GM12864 (cell line): ENCODE measurements around the gene PDSS1.

Experiments used
- DNase-seq: peaks from one replicate; pipeline ENCODE4 v3.0.0-alpha.2; 2011; ENCODE audit warnings: low read depth
- H3K4me3 ChIP-seq: 2 replicates; pipeline ENCODE4 v1.5.1; 2011; ENCODE audit warnings: mild to moderate bottlenecking, low read depth, low read length, control low read depth
- TF ChIP-seq, protein P1 (sequence below): IDR thresholded peaks from 2 replicates; pipeline ENCODE4 v1.5.1; 2011; ENCODE audit warnings: low read depth, mild to moderate bottlenecking, moderate library complexity, low read length, control low read depth, inconsistent platforms; ENCODE audit errors: missing control alignments

Gene PDSS1

DNA sequence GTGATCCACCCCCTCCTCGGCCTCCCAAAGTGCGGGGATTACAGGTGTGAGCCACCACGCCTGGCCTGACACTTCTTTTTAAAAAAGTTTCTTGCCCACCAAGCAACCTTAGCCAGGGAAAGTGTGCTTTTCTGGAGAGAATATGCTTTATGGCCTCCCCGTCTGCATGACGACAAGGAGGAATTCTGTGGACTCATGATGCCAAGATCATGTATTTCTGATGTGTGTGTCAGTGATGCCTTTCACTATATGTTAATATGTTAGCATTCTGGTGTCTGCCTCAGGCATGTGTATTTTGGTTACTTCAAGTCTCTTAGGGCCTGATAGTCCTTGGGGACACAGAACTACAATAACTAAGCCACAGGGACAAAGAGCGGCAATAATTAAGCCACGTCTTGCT is 2.1 kb downstream of the PDSS1 start:
- TF ChIP-seq, protein P1, sequence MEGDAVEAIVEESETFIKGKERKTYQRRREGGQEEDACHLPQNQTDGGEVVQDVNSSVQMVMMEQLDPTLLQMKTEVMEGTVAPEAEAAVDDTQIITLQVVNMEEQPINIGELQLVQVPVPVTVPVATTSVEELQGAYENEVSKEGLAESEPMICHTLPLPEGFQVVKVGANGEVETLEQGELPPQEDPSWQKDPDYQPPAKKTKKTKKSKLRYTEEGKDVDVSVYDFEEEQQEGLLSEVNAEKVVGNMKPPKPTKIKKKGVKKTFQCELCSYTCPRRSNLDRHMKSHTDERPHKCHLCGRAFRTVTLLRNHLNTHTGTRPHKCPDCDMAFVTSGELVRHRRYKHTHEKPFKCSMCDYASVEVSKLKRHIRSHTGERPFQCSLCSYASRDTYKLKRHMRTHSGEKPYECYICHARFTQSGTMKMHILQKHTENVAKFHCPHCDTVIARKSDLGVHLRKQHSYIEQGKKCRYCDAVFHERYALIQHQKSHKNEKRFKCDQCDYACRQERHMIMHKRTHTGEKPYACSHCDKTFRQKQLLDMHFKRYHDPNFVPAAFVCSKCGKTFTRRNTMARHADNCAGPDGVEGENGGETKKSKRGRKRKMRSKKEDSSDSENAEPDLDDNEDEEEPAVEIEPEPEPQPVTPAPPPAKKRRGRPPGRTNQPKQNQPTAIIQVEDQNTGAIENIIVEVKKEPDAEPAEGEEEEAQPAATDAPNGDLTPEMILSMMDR: no peak
- H3K4me3 ChIP-seq: no peak overlapping the region
- DNase-seq: no peak

DNA sequence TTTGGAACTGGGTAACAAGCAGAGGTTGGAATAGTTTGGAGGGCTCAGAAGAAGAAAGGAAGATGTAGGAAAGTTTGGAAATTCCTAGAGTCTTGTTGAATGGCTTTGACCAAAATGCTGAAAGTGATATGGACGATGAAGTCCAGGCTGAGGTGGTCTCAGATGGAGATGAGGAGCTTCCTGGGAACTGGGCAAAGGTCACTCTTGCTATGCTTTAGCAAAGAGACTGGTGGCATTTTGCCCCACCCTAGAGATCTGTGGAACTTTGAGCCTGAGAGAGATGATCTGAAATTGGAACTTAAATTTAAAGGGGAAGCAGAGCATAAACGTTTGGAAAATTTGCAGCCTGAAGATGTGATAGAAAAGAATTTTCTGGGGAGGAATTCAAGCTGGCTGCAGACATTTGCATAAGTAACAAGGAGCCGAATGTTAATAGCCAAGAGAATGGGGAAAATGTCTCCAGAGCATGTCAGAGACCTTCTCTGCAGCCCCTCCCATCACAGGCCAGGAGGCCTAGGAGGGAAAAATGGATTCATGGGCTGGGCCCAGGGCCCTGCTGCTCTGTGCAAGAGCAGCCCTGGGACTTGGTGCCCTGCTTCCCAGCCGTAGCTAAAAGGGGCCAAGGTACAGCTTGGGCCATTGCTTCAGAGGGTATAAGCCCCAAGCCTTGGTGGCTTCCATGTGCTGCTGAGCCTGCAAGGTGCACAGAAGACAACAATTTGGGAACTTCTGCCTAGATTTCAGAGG is 3.6 kb downstream of the PDSS1 start:
- TF ChIP-seq, protein P1: no peak
- DNase-seq: no peak
- H3K4me3 ChIP-seq: no peak overlapping the region

DNA sequence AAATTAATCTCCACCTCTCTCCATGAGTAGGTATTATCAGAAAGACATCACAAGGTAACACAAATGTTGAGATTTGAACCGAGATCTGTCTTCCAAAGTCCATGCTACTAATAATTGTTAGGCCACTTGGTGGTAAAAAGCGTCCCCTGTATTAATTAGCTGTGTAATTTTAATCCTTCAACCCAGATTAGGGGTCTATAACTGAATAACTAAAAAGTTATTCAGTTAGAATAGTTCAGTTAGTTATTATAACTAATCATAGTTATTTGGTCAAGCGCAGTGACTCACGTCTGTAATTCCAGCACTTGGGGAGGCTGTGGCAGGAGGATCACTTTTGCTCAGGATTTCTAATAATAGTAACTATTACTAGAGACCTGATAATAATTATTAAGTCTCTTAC is 5.6 kb downstream of the PDSS1 start:
- TF ChIP-seq, protein P1: no peak
- H3K4me3 ChIP-seq: no peak overlapping the region
- no peak for DNase-seq

DNA sequence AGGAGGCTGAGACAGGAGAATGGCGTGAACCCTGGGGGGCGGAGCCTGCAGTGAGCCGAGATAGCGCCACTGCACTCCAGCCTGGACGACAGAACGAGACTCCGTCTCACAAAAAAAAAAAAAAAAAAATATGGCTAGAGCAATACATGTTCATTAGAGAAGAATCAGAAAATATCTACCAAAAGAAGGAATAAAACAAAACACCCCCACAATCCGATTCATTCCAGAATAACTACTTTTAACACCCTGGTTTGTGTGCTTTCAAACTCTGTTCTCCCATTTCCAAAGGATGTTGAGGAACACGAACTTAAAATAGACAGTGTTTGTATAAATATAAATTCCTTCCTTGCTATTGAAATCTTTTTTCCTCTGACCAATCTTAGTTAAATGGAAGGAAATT is 6.5 kb downstream of the PDSS1 start:
- H3K4me3 ChIP-seq: no peak overlapping the region
- TF ChIP-seq, protein P1: no peak
- DNase-seq: no peak

DNA sequence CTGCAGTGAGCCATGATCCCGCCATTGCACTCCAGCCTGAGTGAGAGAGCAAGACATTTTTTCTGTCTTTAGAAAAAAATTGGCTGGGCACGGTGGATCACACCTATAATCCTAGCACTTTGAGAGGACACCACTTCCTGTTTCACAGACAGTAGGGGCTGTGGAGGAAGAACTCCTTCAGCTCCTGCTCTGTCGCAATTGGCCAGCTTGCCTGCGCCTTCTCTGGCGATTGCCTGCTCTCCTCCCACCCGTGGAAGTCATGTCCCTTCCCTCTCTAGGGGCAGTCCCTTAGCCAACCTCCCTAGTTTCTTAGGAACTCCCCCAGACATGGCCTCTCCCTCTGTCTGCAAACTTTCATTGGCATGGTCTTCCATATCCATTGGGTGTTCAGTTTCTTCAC is 8.7 kb downstream of the PDSS1 start:
- TF ChIP-seq, protein P1: no peak
- H3K4me3 ChIP-seq: no peak overlapping the region
- no peak for DNase-seq

DNA sequence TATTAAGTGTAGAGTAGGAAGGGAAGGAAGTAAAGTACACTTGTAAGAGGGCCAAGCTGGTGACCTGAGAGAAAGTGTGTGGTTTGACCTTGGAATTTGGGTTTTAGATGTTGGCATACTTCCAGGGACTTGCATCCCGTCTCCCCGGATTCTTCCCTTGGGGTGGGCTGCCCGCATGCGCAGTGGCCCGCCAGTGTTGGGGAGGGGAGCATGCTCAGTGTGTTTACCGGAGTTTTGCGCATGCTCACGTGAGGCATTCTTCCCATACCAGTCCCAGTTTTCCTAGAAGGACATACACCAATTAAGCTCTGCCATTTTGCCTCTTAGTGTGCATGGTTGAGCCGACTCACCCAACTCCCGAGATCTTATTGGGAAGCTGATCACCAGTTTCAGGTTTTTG is 9.4 kb downstream of the PDSS1 start:
- no peak overlapping the region for H3K4me3 ChIP-seq
- TF ChIP-seq, protein P1: no peak
- DNase-seq: no peak

DNA sequence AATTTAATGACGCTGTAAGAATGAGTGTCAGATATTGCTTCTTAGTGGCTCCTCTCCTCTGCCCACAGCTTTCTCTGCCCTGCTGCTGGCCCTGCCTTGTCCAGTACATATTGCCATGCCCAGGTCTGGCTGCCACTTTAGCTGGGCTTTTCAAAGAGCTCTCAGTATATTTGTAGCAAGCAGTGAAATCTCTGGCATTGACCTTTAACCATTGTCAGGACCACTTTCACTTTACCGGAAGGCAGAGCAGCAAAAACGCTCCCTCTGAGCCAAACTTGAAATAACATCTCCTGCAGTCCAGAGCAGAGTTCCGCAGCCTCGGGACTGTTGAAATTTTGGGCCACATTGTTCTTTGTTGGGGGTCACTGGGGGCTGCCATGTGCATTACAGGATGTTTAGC is 13.8 kb downstream of the PDSS1 start:
- H3K4me3 ChIP-seq: no peak overlapping the region
- DNase-seq: no peak
- TF ChIP-seq, protein P1: no peak
